Measurements from ENCODE around the gene TUT4.

DNA sequence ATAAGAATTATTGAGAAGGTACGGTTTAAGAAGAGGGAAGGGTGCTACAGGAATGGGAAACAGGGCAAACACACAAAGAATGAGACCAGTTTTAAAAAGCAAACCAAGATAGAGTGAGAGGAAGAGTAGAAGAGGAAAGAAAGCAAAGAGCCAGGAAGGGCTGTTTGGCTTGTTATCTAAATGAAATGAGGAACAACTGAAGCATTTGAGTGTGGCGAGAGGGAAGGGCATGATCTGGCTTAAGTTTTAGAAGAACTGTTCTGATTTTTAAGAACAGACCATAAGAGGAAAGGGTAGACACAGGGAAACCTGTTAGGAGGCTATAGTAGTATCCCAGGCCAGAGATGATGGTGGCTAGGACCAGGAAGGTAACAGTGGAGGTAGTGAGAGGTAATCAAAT lies 73.8 kb downstream of the TUT4 start:
- no peak for TF ChIP-seq EZH2 (IDR thresholded peaks at IDR 0.05; ENCODE audit: borderline replicate concordance, low read length)
- TF ChIP-seq, protein P1, sequence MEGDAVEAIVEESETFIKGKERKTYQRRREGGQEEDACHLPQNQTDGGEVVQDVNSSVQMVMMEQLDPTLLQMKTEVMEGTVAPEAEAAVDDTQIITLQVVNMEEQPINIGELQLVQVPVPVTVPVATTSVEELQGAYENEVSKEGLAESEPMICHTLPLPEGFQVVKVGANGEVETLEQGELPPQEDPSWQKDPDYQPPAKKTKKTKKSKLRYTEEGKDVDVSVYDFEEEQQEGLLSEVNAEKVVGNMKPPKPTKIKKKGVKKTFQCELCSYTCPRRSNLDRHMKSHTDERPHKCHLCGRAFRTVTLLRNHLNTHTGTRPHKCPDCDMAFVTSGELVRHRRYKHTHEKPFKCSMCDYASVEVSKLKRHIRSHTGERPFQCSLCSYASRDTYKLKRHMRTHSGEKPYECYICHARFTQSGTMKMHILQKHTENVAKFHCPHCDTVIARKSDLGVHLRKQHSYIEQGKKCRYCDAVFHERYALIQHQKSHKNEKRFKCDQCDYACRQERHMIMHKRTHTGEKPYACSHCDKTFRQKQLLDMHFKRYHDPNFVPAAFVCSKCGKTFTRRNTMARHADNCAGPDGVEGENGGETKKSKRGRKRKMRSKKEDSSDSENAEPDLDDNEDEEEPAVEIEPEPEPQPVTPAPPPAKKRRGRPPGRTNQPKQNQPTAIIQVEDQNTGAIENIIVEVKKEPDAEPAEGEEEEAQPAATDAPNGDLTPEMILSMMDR (IDR thresholded peaks at IDR 0.05; ENCODE audit: low read length): no peak
